ENCODE results near the gene IMPG2. TPM values are rescaled to one million over a fixed set of nuclear protein-coding genes. Genes with fewer than 3 reads are reported as not detected.

Gene IMPG2
- total RNA-seq, 1 experiment from 2014 or later, result 0.04 TPM

GRCh38 chr3:101253396-101253795 is 67.0 kb downstream of the IMPG2 start:
- no CpG with 5 or more reads among the region's 3 CpGs for WGBS (ENCODE audit: extremely low coverage, insufficient read length, low lambda C conversion rate)
- Histone ChIP-seq H3K27me3 (ENCODE audit: insufficient read depth, low read length) (no peaks in the 10 kb centered on the region), H3K4me1 (ENCODE audit: insufficient read depth, low read length) (0 out of 2 replicates have a peak, but pooled peaks cover 6% of the 10 kb centered on the region), H3K4ac (ENCODE audit: low read depth, low read length) (no peak overlapping the region), H3K9ac (ENCODE audit: extremely low read depth, insufficient read length, low read length) (no peak overlapping the region), H3K23me2 (ENCODE audit: insufficient read length, low read depth, low read length, poor library complexity, severe bottlenecking) (no peaks in the 10 kb centered on the region), H3K79me1 (ENCODE audit: insufficient read depth, low read depth, low read length, poor library complexity, severe bottlenecking) (no peaks in the 10 kb centered on the region), H3K79me2 (ENCODE audit: insufficient read depth, low read length) (no peaks in the 10 kb centered on the region), H2AFZ (ENCODE audit: low read length) (no peak overlapping the region), H2AK5ac (ENCODE audit: insufficient read length, low read length) (no peak overlapping the region), H2BK15ac (ENCODE audit: low read depth, low read length) (no peak overlapping the region), H3K56ac (ENCODE audit: insufficient read length, low read depth, low read length) (no peak overlapping the region), H3K9me3 (ENCODE audit: control insufficient read depth, low read depth, low read length) (no peaks in the 10 kb centered on the region), H2BK12ac (ENCODE audit: insufficient read length, low read depth, low read length) (no peak overlapping the region), H4K5ac (ENCODE audit: insufficient read length, low read depth, low read length) (no peak overlapping the region), H2BK120ac (ENCODE audit: low read depth, low read length, poor library complexity, severe bottlenecking) (no peak overlapping the region), H3T11ph (ENCODE audit: low read length) (no peak overlapping the region), H2BK5ac (ENCODE audit: insufficient read length, low read length) (no peak overlapping the region), H4K20me1 (ENCODE audit: control insufficient read depth, insufficient read depth, insufficient read length) (no peaks in the 10 kb centered on the region), H2BK20ac (ENCODE audit: low read depth, low read length, poor library complexity, severe bottlenecking) (no peak overlapping the region), H3K4me2 (ENCODE audit: insufficient read depth, insufficient read length, low read length) (no peak overlapping the region), H4K8ac (replicated peaks; ENCODE audit: insufficient read length, low read depth, low read length) (no peak overlapping the region), H3K23ac (ENCODE audit: insufficient read length, low read depth, low read length) (no peak overlapping the region), H3K27ac (ENCODE audit: insufficient read length, low read depth, low read length) (no peak overlapping the region), H4K91ac (ENCODE audit: insufficient read length, low read depth, low read length) (no peak overlapping the region), H3K14ac (ENCODE audit: insufficient read depth, low read length) (no peak overlapping the region), H3K18ac (ENCODE audit: insufficient read length, low read depth, low read length) (no peak overlapping the region)
- no peak overlapping the region for H3K27ac Mint-ChIP-seq
- peaks cover 25 to 29% of the 10 kb centered on the region in 2 experiments for H3K4me1 Mint-ChIP-seq
- no peak for DNase-seq
- no peaks in the 10 kb centered on the region for H3K36me3 Mint-ChIP-seq (ENCODE audit: insufficient read depth in 1 of 3, low read depth in 3 of 3)
- H3K27me3 Mint-ChIP-seq (ENCODE audit: low read depth), result peaks cover 5% of the 10 kb centered on the region; the same call in 1 of the 2 replicates
- H3K4me3 Mint-ChIP-seq, result no peak overlapping the region
- no peaks in the 10 kb centered on the region for H3K9me3 Mint-ChIP-seq
- TF ChIP-seq, protein P1, sequence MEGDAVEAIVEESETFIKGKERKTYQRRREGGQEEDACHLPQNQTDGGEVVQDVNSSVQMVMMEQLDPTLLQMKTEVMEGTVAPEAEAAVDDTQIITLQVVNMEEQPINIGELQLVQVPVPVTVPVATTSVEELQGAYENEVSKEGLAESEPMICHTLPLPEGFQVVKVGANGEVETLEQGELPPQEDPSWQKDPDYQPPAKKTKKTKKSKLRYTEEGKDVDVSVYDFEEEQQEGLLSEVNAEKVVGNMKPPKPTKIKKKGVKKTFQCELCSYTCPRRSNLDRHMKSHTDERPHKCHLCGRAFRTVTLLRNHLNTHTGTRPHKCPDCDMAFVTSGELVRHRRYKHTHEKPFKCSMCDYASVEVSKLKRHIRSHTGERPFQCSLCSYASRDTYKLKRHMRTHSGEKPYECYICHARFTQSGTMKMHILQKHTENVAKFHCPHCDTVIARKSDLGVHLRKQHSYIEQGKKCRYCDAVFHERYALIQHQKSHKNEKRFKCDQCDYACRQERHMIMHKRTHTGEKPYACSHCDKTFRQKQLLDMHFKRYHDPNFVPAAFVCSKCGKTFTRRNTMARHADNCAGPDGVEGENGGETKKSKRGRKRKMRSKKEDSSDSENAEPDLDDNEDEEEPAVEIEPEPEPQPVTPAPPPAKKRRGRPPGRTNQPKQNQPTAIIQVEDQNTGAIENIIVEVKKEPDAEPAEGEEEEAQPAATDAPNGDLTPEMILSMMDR (conservative IDR thresholded peaks at IDR 0.05), result no peak

All from H9 (cell line).